HCT116 (cell line): Measurements from ENCODE around the gene MDH1. TPM values are rescaled to one million over a fixed set of nuclear protein-coding genes. Genes with fewer than 3 reads are reported as not detected.

ENCODE experiments used
- ATAC-seq: fragments of 200-7000 bp; cut with Tn5 transposase; 2 replicates; pipeline ENCODE4 v1.9.1; 2020; ENCODE audit warnings: mild to moderate bottlenecking, moderate library complexity
- BruUV-seq: library from RNA; stranded (reverse); fragments of 400-500 nt; replicated peaks from 2 replicates; lab custom pipeline; 2021; lab: Mats Ljungman, UMichigan
- CTCF ChIA-PET: fragments of 300-600 bp; sonication (Branson Sonifier 250); formaldehyde crosslinking; loops from one replicate; lab custom pipeline; 2021; ENCODE audit warnings: antibody characterized with exemption; lab: Charles Lee
- POLR2A ChIA-PET: fragments of 300-600, 350-600 bp; sonication (Branson Sonifier 250); formaldehyde crosslinking; loops from one replicate; lab custom pipeline; 2021; ENCODE audit warnings: antibody characterized with exemption; lab: Charles Lee
- RAD21 ChIA-PET, 2 experiments: fragments of 300-600 bp; sonication (Branson Sonifier 250); formaldehyde crosslinking; loops; one replicate each; lab custom pipeline; 2023; ENCODE audit warnings: low total read pairs in 2 of 2; ENCODE audit not compliant: uncharacterized antibody in 2 of 2, unreplicated experiment in 2 of 2, low non-redundant PET in 1 of 2; lab: Charles Lee
- DNase-seq: peaks from one replicate; pipeline ENCODE4 v3.0.0-alpha.2; 2010; ENCODE audit warnings: low read depth, low spot score
- H2AFZ ChIP-seq: fragments of 200-600 bp; shearing (Covaris generic), sonication (generic); 2 replicates; pipeline ENCODE4 v1.6.1; 2017; ENCODE audit warnings: low read depth, mixed run types, mixed read lengths, antibody characterized with exemption, low read length; ENCODE audit not compliant: poor library complexity, severe bottlenecking
- H3K27ac ChIP-seq: 2 replicates; pipeline ENCODE4 v1.5.1; 2012; ENCODE audit warnings: low read depth, low read length
- H3K27me3 ChIP-seq: fragments of 200-600 bp; sonication (generic); 2 replicates; pipeline ENCODE4 v1.6.1; 2016; ENCODE audit warnings: mixed run types, low read length, mixed read lengths; ENCODE audit not compliant: insufficient read depth
- H3K36me3 ChIP-seq, 2 experiments: fragments of 200-500 bp in 1 of 2; fragments of 200-600 bp in 1 of 2; sonication (Bioruptor generic) in 1 of 2; sonication (generic) in 1 of 2; 2 replicates each; pipeline versions ENCODE4 v1.5.1 to v1.6.1; 2014 to 2016; ENCODE audit warnings: low read length in 2 of 2, inconsistent platforms in 1 of 2, mixed read lengths in 1 of 2, mixed run types in 1 of 2; ENCODE audit not compliant: insufficient read depth in 2 of 2, control insufficient read depth in 1 of 2
- H3K4me1 ChIP-seq, 2 experiments: fragments of 200-600 bp in 1 of 2; sonication (generic) in 1 of 2; 2 replicates each; pipeline versions ENCODE4 v1.5.1 to v1.6.1; 2012 to 2017; ENCODE audit warnings: low read length in 2 of 2, inconsistent platforms in 1 of 2, mild to moderate bottlenecking in 1 of 2, mixed read lengths in 1 of 2, mixed run types in 1 of 2, moderate library complexity in 1 of 2; ENCODE audit not compliant: insufficient read depth in 2 of 2, control insufficient read depth in 1 of 2
- H3K4me2 ChIP-seq: fragments of 200-600 bp; sonication (generic); 2 replicates; pipeline ENCODE4 v1.6.1; 2017; ENCODE audit warnings: mixed run types, low read length, mixed read lengths
- H3K4me3 ChIP-seq, 2 experiments: fragments of 200-600 bp in 1 of 2; sonication (generic) in 1 of 2; replicated peaks in 1 of 2; 2 replicates each; pipeline ENCODE4 v1.5.1; 2011 to 2016; ENCODE audit warnings: low read length in 2 of 2, control low read depth in 1 of 2, low read depth in 1 of 2, mild to moderate bottlenecking in 1 of 2, mixed read lengths in 1 of 2, mixed run types in 1 of 2
- H3K79me2 ChIP-seq: fragments of 200-600 bp; sonication (generic); 2 replicates; pipeline ENCODE4 v1.6.1; 2017; ENCODE audit warnings: mild to moderate bottlenecking, mixed run types, low read length, moderate library complexity, mixed read lengths; ENCODE audit not compliant: insufficient read depth
- H3K9ac ChIP-seq: fragments of 200-600 bp; sonication (generic); 2 replicates; pipeline ENCODE4 v1.6.1; 2016; ENCODE audit warnings: low read length, mixed read lengths
- H3K9me2 ChIP-seq: fragments of 200-600 bp; sonication (generic), shearing (Covaris generic); 2 replicates; pipeline ENCODE4 v1.6.1; 2017; ENCODE audit warnings: mixed run types, mild to moderate bottlenecking, moderate library complexity; ENCODE audit not compliant: insufficient read depth
- H3K9me3 ChIP-seq, 2 experiments: fragments of 200-500 bp in 1 of 2; fragments of 200-600 bp in 1 of 2; sonication (Bioruptor generic) in 1 of 2; sonication (generic) in 1 of 2; 2 replicates each; pipeline ENCODE4 v1.6.1; 2014 to 2017; ENCODE audit warnings: low read length in 2 of 2, mixed read lengths in 2 of 2, inconsistent platforms in 1 of 2, low read depth in 1 of 2, mild to moderate bottlenecking in 1 of 2, mixed run types in 1 of 2, moderate library complexity in 1 of 2; ENCODE audit not compliant: control insufficient read depth in 1 of 2, insufficient read depth in 1 of 2
- H4K20me1 ChIP-seq: fragments of 200-600 bp; sonication (generic), shearing (Covaris generic); 2 replicates; pipeline ENCODE4 v1.6.1; 2017; ENCODE audit warnings: mixed run types, mild to moderate bottlenecking, moderate library complexity; ENCODE audit not compliant: insufficient read depth
- CEBPB ChIP-seq: IDR thresholded peaks from 2 replicates; pipeline ENCODE4 v1.6.1; 2012; ENCODE audit warnings: low read depth
- CTCF ChIP-seq, 3 experiments: fragments of 200-600 bp in 1 of 3; sonication (generic) in 1 of 3; IDR thresholded peaks in 2 of 3; conservative IDR thresholded peaks in 1 of 3; 2 replicates each; pipeline ENCODE4 v1.5.1; 2012 to 2017; ENCODE audit warnings: low read depth in 2 of 3, low read length in 2 of 3, antibody characterized with exemption in 1 of 3, borderline replicate concordance in 1 of 3, control low read depth in 1 of 3, mild to moderate bottlenecking in 1 of 3, mixed read lengths in 1 of 3, mixed run types in 1 of 3, moderate library complexity in 1 of 3; ENCODE audit not compliant: insufficient read depth in 1 of 3
- EGR1 ChIP-seq: IDR thresholded peaks from 2 replicates; pipeline ENCODE4 v1.6.1; 2012; ENCODE audit warnings: low read depth
- ELF1 ChIP-seq: IDR thresholded peaks from 2 replicates; pipeline ENCODE4 v1.6.1; 2012; ENCODE audit warnings: low read depth, borderline replicate concordance
- EZH2phosphoT487 ChIP-seq: fragments of 200-600 bp; IDR thresholded peaks from 2 replicates; pipeline ENCODE4 v1.6.1; 2018; ENCODE audit warnings: antibody characterized with exemption, borderline replicate concordance
- FOSL1 ChIP-seq: IDR thresholded peaks from 2 replicates; pipeline ENCODE4 v1.6.1; 2012; ENCODE audit warnings: low read depth
- JUND ChIP-seq: IDR thresholded peaks from 2 replicates; pipeline ENCODE4 v1.6.1; 2012
- MAX ChIP-seq: IDR thresholded peaks from 2 replicates; pipeline ENCODE4 v1.6.1; 2012
- POLR2AphosphoS5 ChIP-seq: IDR thresholded peaks from 2 replicates; pipeline ENCODE4 v1.6.1; 2011; ENCODE audit warnings: mild to moderate bottlenecking, low read depth, low read length, moderate library complexity
- RAD21 ChIP-seq: IDR thresholded peaks from 2 replicates; pipeline ENCODE4 v1.6.1; 2012; ENCODE audit warnings: low read depth, mild to moderate bottlenecking
- SP1 ChIP-seq: IDR thresholded peaks from 2 replicates; pipeline ENCODE4 v1.6.1; 2012; ENCODE audit warnings: low read depth
- SRF ChIP-seq: IDR thresholded peaks from 2 replicates; pipeline ENCODE4 v1.6.1; 2012; ENCODE audit warnings: low read depth
- TCF7L2 ChIP-seq: IDR thresholded peaks from 2 replicates; pipeline ENCODE4 v1.7.0; 2011; ENCODE audit warnings: borderline replicate concordance, inconsistent platforms; ENCODE audit not compliant: insufficient read depth, insufficient read length; ENCODE audit errors: extremely low read depth
- YY1 ChIP-seq: IDR thresholded peaks from 2 replicates; pipeline ENCODE4 v1.6.1; 2011; ENCODE audit warnings: low read length, low read depth, moderate library complexity, mild to moderate bottlenecking; ENCODE audit not compliant: insufficient replicate concordance; ENCODE audit errors: extremely low read depth
- ZFX ChIP-seq: fragments of 450-650 bp; IDR thresholded peaks from 2 replicates; pipeline ENCODE4 v1.6.1; 2017
- intact Hi-C: fragments of 100-400 bp; cut with micrococcal nuclease; formaldehyde crosslinking; loops from 2 replicates; pipeline ENCODE4 v1.10.0; 2022
- total RNA-seq: library from RNA; stranded (reverse); gene quantifications from one replicate; pipeline ENCODE4 v1.2.1, GENCODE V29; 2021; ENCODE audit not compliant: unreplicated experiment

Gene MDH1
- total RNA-seq, 1 experiment from 2014 or later = 192 TPM

DNA sequence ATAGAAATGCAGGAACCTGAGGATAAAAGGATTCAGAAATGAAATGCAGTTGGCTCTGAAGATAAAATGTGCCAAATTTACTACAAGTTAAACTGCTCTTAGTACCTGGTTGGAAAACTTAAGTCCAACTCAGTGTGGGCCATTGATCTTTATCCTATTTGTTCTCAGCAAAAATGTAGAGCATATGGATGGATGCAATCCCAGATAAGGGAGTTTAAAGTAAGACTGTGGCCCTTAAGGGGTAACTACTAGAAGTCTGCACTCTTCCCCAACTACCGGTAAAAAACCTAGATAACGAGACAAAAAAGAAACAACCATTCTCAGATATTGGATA, 63.9 kb downstream of the MDH1 start:
- Histone ChIP-seq H3K9me3 (no peaks in the 10 kb centered on the region), H3K9ac (no peak overlapping the region), H3K9me2 (0 out of 2 replicates have a peak, but pooled peaks cover 4% of the 10 kb centered on the region), H3K36me3 (no peaks in the 10 kb centered on the region)
- intact Hi-C loops = no loop called here
- ChIA-PET RAD21 (no interaction called here), CTCF (no interaction called here)
- no peak for TF ChIP-seq CEBPB
- TF ChIP-seq TCF7L2 = no peak
- TF ChIP-seq MAX = no peak
- no peak for TF ChIP-seq SRF
- no peak for TF ChIP-seq FOSL1
- no peak for TF ChIP-seq EGR1
- no peak for TF ChIP-seq ZFX
- TF ChIP-seq CTCF (IDR thresholded peaks at IDR 0.05 in 2 of 3, conservative IDR thresholded peaks at IDR 0.05 in 1 of 3; ENCODE audit: borderline replicate concordance in 1 of 3, insufficient read depth in 1 of 3, low read depth in 2 of 3, low read length in 2 of 3) = no peak
- no peak for TF ChIP-seq RAD21
- TF ChIP-seq POLR2AphosphoS5 = no peak
- TF ChIP-seq JUND = no peak
- TF ChIP-seq, all 23 proteins: peak for 0
- H3K27ac ChIP-seq = no peak overlapping the region
- H3K79me2 ChIP-seq = no peaks in the 10 kb centered on the region
- no peaks in the 10 kb centered on the region for H4K20me1 ChIP-seq
- no peaks in the 10 kb centered on the region for H3K27me3 ChIP-seq
- POLR2A ChIA-PET = no interaction called here
- DNase-seq = no peak
- no peak for ATAC-seq
- no peak overlapping the region for H3K4me3 ChIP-seq
- H3K4me2 ChIP-seq = no peak overlapping the region
- no TSS peak for BruUV-seq
- H3K4me1 ChIP-seq = no peaks in the 10 kb centered on the region
- H2AFZ ChIP-seq = no peak overlapping the region

GRCh38 chr2:63654959-63655358, 66.2 kb downstream of the MDH1 start:
- H3K27ac ChIP-seq = no peak overlapping the region
- no peak overlapping the region for H3K4me2 ChIP-seq
- no TSS peak for BruUV-seq
- H3K4me3 ChIP-seq = no peak overlapping the region
- H2AFZ ChIP-seq = no peak overlapping the region
- ATAC-seq (no peak), DNase-seq (no peak)
- H3K9ac ChIP-seq = no peak overlapping the region
- no peaks in the 10 kb centered on the region for H3K27me3 ChIP-seq
- ChIA-PET RAD21 (no interaction called here), CTCF (no interaction called here), POLR2A (no interaction called here)
- H3K9me2 ChIP-seq = no peaks in the 10 kb centered on the region
- no peaks in the 10 kb centered on the region for H3K36me3 ChIP-seq
- H4K20me1 ChIP-seq = no peaks in the 10 kb centered on the region
- no peaks in the 10 kb centered on the region for H3K79me2 ChIP-seq
- H3K9me3 ChIP-seq = no peaks in the 10 kb centered on the region
- TF ChIP-seq YY1 = no peak
- no peak for TF ChIP-seq SP1
- no peak for TF ChIP-seq ELF1
- no peak for TF ChIP-seq EZH2phosphoT487
- TF ChIP-seq CEBPB = no peak
- no peak for TF ChIP-seq RAD21
- no peaks in the 10 kb centered on the region for H3K4me1 ChIP-seq
- intact Hi-C loops = no loop called here
